Ascending aorta (tissue), 2 donors: ENCODE results near the gene XXYLT1. TPM values are rescaled to one million over a fixed set of nuclear protein-coding genes. Genes with fewer than 3 reads are reported as not detected.
A peak's percentile ranks its signal among the peaks of the same experiment; 100 is the strongest.

Source experiments
- DNase-seq, 2 donors: peaks; one replicate each; pipeline ENCODE4 v3.0.0-alpha.2; 2019; ENCODE audit warnings: low spot score in 2 of 2
- H3K27ac ChIP-seq, 2 donors: fragments of 200-600 bp; sonication (generic); one replicate each; pipeline ENCODE4 v1.5.1; 2016 to 2017; ENCODE audit warnings: mild to moderate bottlenecking in 1 of 2
- H3K27me3 ChIP-seq: fragments of 200-600 bp; sonication (generic); one replicate; pipeline ENCODE4 v1.5.1; 2017
- H3K36me3 ChIP-seq, 2 donors: fragments of 200-600 bp; sonication (generic); one replicate each; pipeline ENCODE4 v1.5.1; 2016
- H3K4me1 ChIP-seq, 2 donors: fragments of 200-600 bp; sonication (generic); one replicate each; pipeline ENCODE4 v1.5.1; 2016 to 2017; ENCODE audit warnings: mild to moderate bottlenecking in 1 of 2
- H3K4me3 ChIP-seq, 2 donors: fragments of 200-600 bp; sonication (generic); one replicate each; pipeline ENCODE4 v1.5.1; 2016 to 2017; ENCODE audit warnings: mild to moderate bottlenecking in 1 of 2
- H3K9me3 ChIP-seq, 2 donors: fragments of 200-600 bp; sonication (generic); one replicate each; pipeline ENCODE4 v1.5.1; 2016
- intact Hi-C: fragments of 100-400 bp; cut with DNase I; formaldehyde crosslinking; loops from one replicate; pipeline ENCODE4 v1.15.1; 2023
- total RNA-seq: library from RNA; depleted of rRNA; stranded (reverse); fragments of >200 nt; gene quantifications from one replicate; pipeline ENCODE4 v1.1.0, GENCODE V29; 2016
- TF ChIP-seq, protein P1 (sequence below), 3 experiments: fragments of 200-600 bp in 2 of 3; fragments of 450-650 bp in 1 of 3; sonication (generic) in 2 of 3; IDR thresholded peaks; one replicate each; pipeline ENCODE4 v1.5.1; 2016 to 2019; ENCODE audit warnings: antibody characterized with exemption in 3 of 3, mild to moderate bottlenecking in 1 of 3, moderate library complexity in 1 of 3

The XXYLT1 gene
- total RNA-seq, 1 donor from 2014 or later: 41.0 TPM

GRCh38 chr3:195036574-195036973, 234.4 kb downstream of the XXYLT1 start:
- DNase-seq: peak in 1 of 2 donors; percentile 56
- Histone ChIP-seq H3K4me1 (no peaks in the 10 kb centered on the region), H3K27me3 (no peaks in the 10 kb centered on the region), H3K27ac (no peak overlapping the region), H3K4me3 (no peak overlapping the region), H3K9me3 (peaks cover 0 to 2% of the 10 kb centered on the region in 2 donors), H3K36me3 (no peaks in the 10 kb centered on the region)
- intact Hi-C loops: no loop called here
- TF ChIP-seq, protein P1, sequence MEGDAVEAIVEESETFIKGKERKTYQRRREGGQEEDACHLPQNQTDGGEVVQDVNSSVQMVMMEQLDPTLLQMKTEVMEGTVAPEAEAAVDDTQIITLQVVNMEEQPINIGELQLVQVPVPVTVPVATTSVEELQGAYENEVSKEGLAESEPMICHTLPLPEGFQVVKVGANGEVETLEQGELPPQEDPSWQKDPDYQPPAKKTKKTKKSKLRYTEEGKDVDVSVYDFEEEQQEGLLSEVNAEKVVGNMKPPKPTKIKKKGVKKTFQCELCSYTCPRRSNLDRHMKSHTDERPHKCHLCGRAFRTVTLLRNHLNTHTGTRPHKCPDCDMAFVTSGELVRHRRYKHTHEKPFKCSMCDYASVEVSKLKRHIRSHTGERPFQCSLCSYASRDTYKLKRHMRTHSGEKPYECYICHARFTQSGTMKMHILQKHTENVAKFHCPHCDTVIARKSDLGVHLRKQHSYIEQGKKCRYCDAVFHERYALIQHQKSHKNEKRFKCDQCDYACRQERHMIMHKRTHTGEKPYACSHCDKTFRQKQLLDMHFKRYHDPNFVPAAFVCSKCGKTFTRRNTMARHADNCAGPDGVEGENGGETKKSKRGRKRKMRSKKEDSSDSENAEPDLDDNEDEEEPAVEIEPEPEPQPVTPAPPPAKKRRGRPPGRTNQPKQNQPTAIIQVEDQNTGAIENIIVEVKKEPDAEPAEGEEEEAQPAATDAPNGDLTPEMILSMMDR (IDR thresholded peaks at IDR 0.05): no peak

DNA sequence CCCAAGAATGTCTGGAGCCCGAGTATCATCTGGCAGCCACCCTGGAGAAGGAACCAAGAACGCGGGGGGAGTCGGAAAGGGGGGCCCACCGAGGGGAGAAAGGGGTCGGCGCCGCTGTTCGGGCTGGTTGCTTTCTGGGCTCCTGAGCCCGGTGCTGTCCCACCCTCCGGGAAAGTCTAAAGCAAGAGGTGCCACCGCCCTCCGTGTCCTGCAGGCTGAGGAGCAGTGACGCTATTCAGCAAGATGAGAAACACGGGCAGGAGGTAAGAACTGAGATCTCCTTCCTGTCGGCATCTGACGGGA, 234.8 kb downstream of the XXYLT1 start:
- Histone ChIP-seq H3K27me3 (no peaks in the 10 kb centered on the region), H3K4me3 (no peak overlapping the region), H3K36me3 (no peaks in the 10 kb centered on the region), H3K27ac (no peak overlapping the region), H3K4me1 (no peaks in the 10 kb centered on the region), H3K9me3 (peaks cover 0 to 2% of the 10 kb centered on the region in 2 donors)
- DNase-seq: peak in 1 of 2 donors; percentile 34
- intact Hi-C loops: no loop called here
- TF ChIP-seq, protein P1 (IDR thresholded peaks at IDR 0.05): no peak

DNA sequence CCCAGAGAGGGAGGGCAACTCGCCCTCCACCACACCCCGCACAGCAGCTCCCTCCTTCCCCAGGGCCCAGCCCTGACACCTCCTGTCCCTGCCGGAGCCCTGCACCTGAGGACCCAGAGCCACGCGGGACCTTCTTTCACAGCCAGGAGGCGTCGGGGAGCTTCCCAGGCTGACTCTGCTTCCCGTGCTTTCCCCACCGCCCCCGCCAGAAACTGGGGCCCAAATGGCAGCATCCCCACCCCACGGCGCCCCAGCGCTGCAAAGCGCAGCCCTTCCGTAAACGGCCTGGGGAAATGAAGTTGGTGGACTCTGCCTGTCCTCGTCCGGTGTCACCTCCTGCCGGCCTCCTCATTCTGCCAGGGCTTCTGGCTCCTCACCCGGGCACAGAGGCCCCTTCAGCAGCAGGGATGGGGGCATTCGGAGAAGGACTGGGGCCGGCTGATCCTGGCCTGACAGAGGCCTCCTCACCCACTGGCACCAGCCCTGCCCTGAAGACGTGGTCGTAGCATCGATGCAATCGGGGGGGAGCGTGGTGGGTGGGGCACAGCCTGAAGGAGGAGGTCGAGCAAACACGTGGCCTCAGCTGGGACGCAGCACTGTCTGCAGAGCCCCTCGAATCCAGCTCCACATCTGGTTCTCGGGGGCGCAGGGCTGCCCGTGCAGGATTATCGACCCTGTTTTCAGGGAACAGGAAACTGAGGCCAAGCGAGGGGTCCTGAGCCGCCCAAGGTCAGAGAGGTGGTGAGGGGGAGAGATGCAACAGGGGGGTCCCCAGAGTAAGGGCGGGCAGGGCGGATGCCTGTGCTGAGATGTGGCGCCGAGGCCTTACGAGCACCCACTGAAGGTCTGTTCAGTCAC, 235.4 kb downstream of the XXYLT1 start:
- TF ChIP-seq, protein P1 (IDR thresholded peaks at IDR 0.05): peak in 1 of 3 experiments; percentile 13
- no peak overlapping the region for H3K4me3 ChIP-seq
- no peaks in the 10 kb centered on the region for H3K36me3 ChIP-seq
- peaks cover 0 to 2% of the 10 kb centered on the region in 2 donors for H3K9me3 ChIP-seq
- DNase-seq: peak in 1 of 2 donors; percentile 54
- no peak overlapping the region for H3K27ac ChIP-seq
- no peaks in the 10 kb centered on the region for H3K27me3 ChIP-seq
- no peaks in the 10 kb centered on the region for H3K4me1 ChIP-seq
- intact Hi-C loops: no loop called here

GRCh38 chr3:195034541-195034940, 236.4 kb downstream of the XXYLT1 start:
- H3K9me3 ChIP-seq: peaks cover 0 to 2% of the 10 kb centered on the region in 2 donors
- H3K4me3 ChIP-seq: no peak overlapping the region
- H3K4me1 ChIP-seq: no peaks in the 10 kb centered on the region
- intact Hi-C loops: no loop called here
- peak in 1 of 2 donors; percentile 45 for DNase-seq
- H3K27me3 ChIP-seq: no peaks in the 10 kb centered on the region
- no peaks in the 10 kb centered on the region for H3K36me3 ChIP-seq
- H3K27ac ChIP-seq: no peak overlapping the region
- TF ChIP-seq, protein P1 (IDR thresholded peaks at IDR 0.05): no peak

DNA sequence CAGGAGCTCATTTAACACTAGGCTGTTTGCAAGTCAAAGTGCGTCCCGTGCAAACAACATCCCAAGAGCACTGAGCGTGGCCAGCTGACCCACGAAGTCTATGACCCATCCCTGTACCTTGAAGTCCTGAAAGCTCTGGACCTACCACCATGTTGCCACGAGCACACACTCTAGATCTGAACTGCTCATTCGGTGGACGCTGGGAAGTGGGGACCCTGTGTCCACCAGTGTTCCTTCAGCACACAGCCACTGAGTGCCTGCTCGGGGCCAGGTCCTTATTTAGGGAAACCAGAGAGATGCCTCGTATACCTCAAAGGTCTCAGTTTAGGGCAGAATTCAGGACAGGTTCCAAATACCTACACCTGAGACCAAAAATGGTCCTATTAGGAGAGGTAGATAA, 236.9 kb downstream of the XXYLT1 start:
- peak in 1 of 2 donors; percentile 24 for DNase-seq
- Histone ChIP-seq H3K4me3 (no peak overlapping the region), H3K27me3 (no peaks in the 10 kb centered on the region), H3K4me1 (no peaks in the 10 kb centered on the region), H3K27ac (no peak overlapping the region), H3K36me3 (no peaks in the 10 kb centered on the region), H3K9me3 (peaks cover 0 to 2% of the 10 kb centered on the region in 2 donors)
- TF ChIP-seq, protein P1 (IDR thresholded peaks at IDR 0.05): no peak
- intact Hi-C loops: no loop called here
